GM18508 (cell line): ENCODE results near the gene PGLYRP3.

Experiments used
- ATAC-seq: cut with Tn5 transposase; IDR thresholded peaks from one replicate; pipeline ENCODE4 v1.9.1; 2021; ENCODE audit warnings: moderate number of reproducible peaks; ENCODE audit not compliant: insufficient read depth, unreplicated experiment

Gene PGLYRP3

GRCh38 chr1:153312570-153313186 lies at the start of gene PGLYRP3:
PGLYRP3 (minus strand) TSS chr1:153312952; CDS start chr1:153310665, 2,287 bp downstream.
- ATAC-seq, result no peak

- ATAC-seq, result no peak
Observed at GRCh38 chr1:153362187-153362775, 49.5 kb upstream of the PGLYRP3 start.

- ATAC-seq, result no peak
Observed at GRCh38 chr1:153361480-153362109, 48.8 kb upstream of the PGLYRP3 start.

- ATAC-seq, result no peak
Observed at GRCh38 chr1:153360592-153361479, 48.1 kb upstream of the PGLYRP3 start.

GRCh38 chr1:153360190-153360589 lies 47.4 kb upstream of the PGLYRP3 start:
- no peak for ATAC-seq

- no peak for ATAC-seq
Observed at GRCh38 chr1:153359241-153359640, 46.5 kb upstream of the PGLYRP3 start.

- ATAC-seq, result no peak
Observed at GRCh38 chr1:153358691-153358975, 45.9 kb upstream of the PGLYRP3 start.

GRCh38 chr1:153357853-153358690 lies 45.3 kb upstream of the PGLYRP3 start, which contains the start of gene S100A9:
S100A9 (plus strand) TSS chr1:153357854; CDS start chr1:153358284, 430 bp downstream.
- no peak for ATAC-seq

- no peak for ATAC-seq
Observed at GRCh38 chr1:153357076-153357852, 44.5 kb upstream of the PGLYRP3 start.

GRCh38 chr1:153356392-153357075 lies 43.8 kb upstream of the PGLYRP3 start:
- no peak for ATAC-seq

- ATAC-seq, result no peak
Observed at GRCh38 chr1:153355445-153356071, 42.8 kb upstream of the PGLYRP3 start.

GRCh38 chr1:153354515-153355193 lies 41.9 kb upstream of the PGLYRP3 start:
- ATAC-seq, result no peak

GRCh38 chr1:153353226-153353947 lies 40.6 kb upstream of the PGLYRP3 start:
- no peak for ATAC-seq

- no peak for ATAC-seq
Observed at GRCh38 chr1:153352523-153352922, 39.8 kb upstream of the PGLYRP3 start.

GRCh38 chr1:153350321-153350957 lies 37.7 kb upstream of the PGLYRP3 start:
- ATAC-seq, result no peak
